H9 (cell line): Measurements from ENCODE around the gene YES1. TPM values are rescaled to one million over a fixed set of nuclear protein-coding genes. Genes with fewer than 3 reads are reported as not detected.
"Not testable (repeated sequence)": the region's sequence is repeated elsewhere in the genome, so short reads cannot be mapped to it uniquely, and the experiment has no call there.

ENCODE experiments used
- DNase-seq: peaks from one replicate; pipeline ENCODE4 v3.0.0-alpha.2; 2017
- H2AFZ ChIP-seq: one replicate; pipeline ENCODE4 v1.6.1; 2013; ENCODE audit warnings: mild to moderate bottlenecking, low read length, control low read depth, moderate library complexity
- H2AK5ac ChIP-seq: 2 replicates; pipeline ENCODE4 v1.6.1; 2013; ENCODE audit warnings: low read length, control low read depth, mixed read lengths; ENCODE audit not compliant: insufficient read length
- H2BK120ac ChIP-seq: one replicate; pipeline ENCODE4 v1.6.1; 2013; ENCODE audit warnings: low read depth, mild to moderate bottlenecking, low read length, control low read depth, inconsistent platforms; ENCODE audit not compliant: poor library complexity, severe bottlenecking
- H2BK12ac ChIP-seq: 2 replicates; pipeline ENCODE4 v1.6.1; 2013; ENCODE audit warnings: low read length, control low read depth, mixed read lengths, low read depth; ENCODE audit not compliant: insufficient read length
- H2BK15ac ChIP-seq: 2 replicates; pipeline ENCODE4 v1.6.1; 2013; ENCODE audit warnings: low read depth, low read length, control low read depth
- H2BK20ac ChIP-seq: one replicate; pipeline ENCODE4 v1.6.1; 2013; ENCODE audit warnings: low read depth, mild to moderate bottlenecking, low read length, control low read depth, inconsistent platforms; ENCODE audit not compliant: poor library complexity, severe bottlenecking
- H2BK5ac ChIP-seq: 2 replicates; pipeline ENCODE4 v1.6.1; 2013; ENCODE audit warnings: low read length, control low read depth, mixed read lengths; ENCODE audit not compliant: insufficient read length
- H3K14ac ChIP-seq: 2 replicates; pipeline ENCODE4 v1.6.1; 2013; ENCODE audit warnings: low read length, control low read depth; ENCODE audit not compliant: insufficient read depth
- H3K18ac ChIP-seq: 2 replicates; pipeline ENCODE4 v1.6.1; 2013; ENCODE audit warnings: low read depth, mild to moderate bottlenecking, mixed read lengths, low read length, control low read depth; ENCODE audit not compliant: insufficient read length
- H3K23ac ChIP-seq: 2 replicates; pipeline ENCODE4 v1.6.1; 2013; ENCODE audit warnings: low read length, control low read depth, mixed read lengths, low read depth; ENCODE audit not compliant: insufficient read length
- H3K23me2 ChIP-seq: 2 replicates; pipeline ENCODE4 v1.6.1; 2013; ENCODE audit warnings: low read depth, mild to moderate bottlenecking, mixed read lengths, low read length, control low read depth; ENCODE audit not compliant: insufficient read length, poor library complexity, severe bottlenecking
- H3K27ac ChIP-seq: 2 replicates; pipeline ENCODE4 v1.5.1; 2013; ENCODE audit warnings: low read length, control low read depth, mixed read lengths, low read depth; ENCODE audit not compliant: insufficient read length
- H3K27me3 ChIP-seq: 2 replicates; pipeline ENCODE4 v1.6.1; 2013; ENCODE audit warnings: low read length, control low read depth, inconsistent platforms; ENCODE audit not compliant: insufficient read depth
- H3K4ac ChIP-seq: 2 replicates; pipeline ENCODE4 v1.6.1; 2013; ENCODE audit warnings: low read depth, mild to moderate bottlenecking, control low read depth, inconsistent platforms, low read length, moderate library complexity
- H3K4me1 ChIP-seq: 2 replicates; pipeline ENCODE4 v1.6.1; 2013; ENCODE audit warnings: low read length, control low read depth, inconsistent platforms; ENCODE audit not compliant: insufficient read depth
- H3K4me2 ChIP-seq: 2 replicates; pipeline ENCODE4 v1.6.1; 2013; ENCODE audit warnings: low read length, control low read depth, mixed read lengths; ENCODE audit not compliant: insufficient read length, insufficient read depth
- H3K56ac ChIP-seq: 2 replicates; pipeline ENCODE4 v1.6.1; 2013; ENCODE audit warnings: low read depth, mild to moderate bottlenecking, mixed read lengths, low read length, control low read depth; ENCODE audit not compliant: insufficient read length
- H3K79me1 ChIP-seq: 2 replicates; pipeline ENCODE4 v1.6.1; 2013; ENCODE audit warnings: low read depth, mild to moderate bottlenecking, moderate library complexity, low read length, control low read depth, inconsistent platforms; ENCODE audit not compliant: insufficient read depth, poor library complexity, severe bottlenecking
- H3K79me2 ChIP-seq: 2 replicates; pipeline ENCODE4 v1.6.1; 2013; ENCODE audit warnings: low read length, control low read depth, inconsistent platforms; ENCODE audit not compliant: insufficient read depth
- H3K9ac ChIP-seq: 2 replicates; pipeline ENCODE4 v1.6.1; 2013; ENCODE audit warnings: low read length, control low read depth, mixed read lengths; ENCODE audit not compliant: insufficient read length; ENCODE audit errors: extremely low read depth
- H3K9me3 ChIP-seq: one replicate; pipeline ENCODE4 v1.6.1; 2013; ENCODE audit warnings: low read depth, low read length, inconsistent platforms; ENCODE audit not compliant: control insufficient read depth
- H3T11ph ChIP-seq: one replicate; pipeline ENCODE4 v1.6.1; 2013; ENCODE audit warnings: mild to moderate bottlenecking, low read length, control low read depth, inconsistent platforms
- H4K20me1 ChIP-seq: one replicate; pipeline ENCODE4 v1.6.1; 2013; ENCODE audit not compliant: control insufficient read depth, insufficient read length, insufficient read depth
- H4K5ac ChIP-seq: 2 replicates; pipeline ENCODE4 v1.6.1; 2013; ENCODE audit warnings: low read depth, mild to moderate bottlenecking, mixed read lengths, low read length, control low read depth; ENCODE audit not compliant: insufficient read length
- H4K8ac ChIP-seq: replicated peaks from 2 replicates; pipeline ENCODE4 v1.6.1; 2013; ENCODE audit warnings: low read length, control low read depth, mixed read lengths, low read depth; ENCODE audit not compliant: insufficient read length
- H4K91ac ChIP-seq: 2 replicates; pipeline ENCODE4 v1.6.1; 2013; ENCODE audit warnings: low read depth, mild to moderate bottlenecking, moderate library complexity, mixed read lengths, low read length, control low read depth; ENCODE audit not compliant: insufficient read length
- H3K27ac Mint-ChIP-seq, 3 experiments: 2 replicates in 2 of 3; 3 replicates in 1 of 3; pipeline ENCODE4 v1.8.0; 2020 to 2021; ENCODE audit warnings: mixed read lengths in 3 of 3, mild to moderate bottlenecking in 1 of 3, moderate library complexity in 1 of 3
- H3K27me3 Mint-ChIP-seq: 2 replicates; pipeline ENCODE4 v1.8.0; 2021; ENCODE audit warnings: low read depth, mild to moderate bottlenecking, moderate library complexity, mixed read lengths
- H3K36me3 Mint-ChIP-seq, 3 experiments: 2 replicates in 2 of 3; 3 replicates in 1 of 3; pipeline ENCODE4 v1.8.0; 2020 to 2021; ENCODE audit warnings: low read depth in 3 of 3, mixed read lengths in 3 of 3; ENCODE audit not compliant: insufficient read depth in 1 of 3
- H3K4me1 Mint-ChIP-seq, 2 experiments: 2 replicates each; pipeline ENCODE4 v1.8.0; 2020; ENCODE audit warnings: mixed read lengths in 2 of 2
- H3K4me3 Mint-ChIP-seq, 2 experiments: 2 replicates in 1 of 2; 3 replicates in 1 of 2; pipeline ENCODE4 v1.8.0; 2020 to 2021; ENCODE audit warnings: mild to moderate bottlenecking in 2 of 2, mixed read lengths in 2 of 2, moderate library complexity in 1 of 2
- H3K9me3 Mint-ChIP-seq, 2 experiments: 2 replicates in 1 of 2; 3 replicates in 1 of 2; pipeline ENCODE4 v1.8.0; 2020; ENCODE audit warnings: mild to moderate bottlenecking in 2 of 2, mixed read lengths in 2 of 2, moderate library complexity in 1 of 2
- WGBS: extraction: QIAGEN DNeasy Blood & Tissue Kit; methylation state at CpG from one replicate; pipeline ENCODE4 v1.1.7; 2013; ENCODE audit warnings: missing lambda C conversion rate, low lambda C conversion rate, mixed read lengths; ENCODE audit not compliant: insufficient read length; ENCODE audit errors: extremely low coverage; 5-methylcytosine and 5-hydroxymethylcytosine counted together
- total RNA-seq: library from RNA; stranded (reverse); gene quantifications from 2 replicates; pipeline ENCODE4 v1.2.1, GENCODE V29; 2021
- TF ChIP-seq, protein P1 (sequence below): fragments of 200-600 bp; sonication (generic); conservative IDR thresholded peaks from 3 replicates; pipeline ENCODE4 v1.8.0; 2021; ENCODE audit warnings: antibody characterized with exemption, mild to moderate bottlenecking

YES1 gene
- total RNA-seq, 1 experiment from 2014 or later: 86.9 TPM

DNA sequence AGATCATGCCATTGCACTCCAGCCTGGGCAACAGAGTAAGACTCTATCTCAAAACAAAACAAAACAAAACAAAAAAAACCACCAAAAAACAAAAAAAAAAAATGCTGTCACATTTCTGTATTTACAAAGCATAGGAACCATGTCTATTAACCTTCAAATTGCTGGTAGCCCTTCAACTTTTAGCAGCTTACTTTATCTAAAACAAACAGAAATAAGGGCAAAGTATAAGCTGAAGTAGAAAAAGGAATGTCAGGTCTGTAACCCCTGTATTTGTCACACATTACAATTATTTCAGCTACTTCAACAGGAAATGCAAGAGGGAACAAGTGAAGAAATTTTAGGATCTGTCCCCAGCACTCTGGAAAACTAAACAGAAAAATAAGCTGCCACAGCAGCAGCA is 129.2 kb downstream of the YES1 start:
- Mint-ChIP-seq H3K9me3 (no peaks in the 10 kb centered on the region), H3K27ac (no peak overlapping the region), H3K27me3 (peaks cover 12% of the 10 kb centered on the region), H3K36me3 (peaks cover 13 to 59% (median 41%) of the 10 kb centered on the region in 3 experiments), H3K4me1 (peaks cover 23 to 25% of the 10 kb centered on the region in 2 experiments), H3K4me3 (no peak overlapping the region)
- H3K27ac ChIP-seq: no peak overlapping the region
- no peak overlapping the region for H4K8ac ChIP-seq
- no peak overlapping the region for H4K5ac ChIP-seq
- H3K27me3 ChIP-seq: no peaks in the 10 kb centered on the region
- no peak overlapping the region for H3K23ac ChIP-seq
- no peak overlapping the region for H2AK5ac ChIP-seq
- no peaks in the 10 kb centered on the region for H3K23me2 ChIP-seq
- DNase-seq: no peak
- H3K18ac ChIP-seq: no peak overlapping the region
- no peak overlapping the region for H2AFZ ChIP-seq
- no peak overlapping the region for H3T11ph ChIP-seq
- H3K9me3 ChIP-seq: no peaks in the 10 kb centered on the region
- no peak overlapping the region for H3K4me2 ChIP-seq
- H3K9ac ChIP-seq: no peak overlapping the region
- TF ChIP-seq, protein P1, sequence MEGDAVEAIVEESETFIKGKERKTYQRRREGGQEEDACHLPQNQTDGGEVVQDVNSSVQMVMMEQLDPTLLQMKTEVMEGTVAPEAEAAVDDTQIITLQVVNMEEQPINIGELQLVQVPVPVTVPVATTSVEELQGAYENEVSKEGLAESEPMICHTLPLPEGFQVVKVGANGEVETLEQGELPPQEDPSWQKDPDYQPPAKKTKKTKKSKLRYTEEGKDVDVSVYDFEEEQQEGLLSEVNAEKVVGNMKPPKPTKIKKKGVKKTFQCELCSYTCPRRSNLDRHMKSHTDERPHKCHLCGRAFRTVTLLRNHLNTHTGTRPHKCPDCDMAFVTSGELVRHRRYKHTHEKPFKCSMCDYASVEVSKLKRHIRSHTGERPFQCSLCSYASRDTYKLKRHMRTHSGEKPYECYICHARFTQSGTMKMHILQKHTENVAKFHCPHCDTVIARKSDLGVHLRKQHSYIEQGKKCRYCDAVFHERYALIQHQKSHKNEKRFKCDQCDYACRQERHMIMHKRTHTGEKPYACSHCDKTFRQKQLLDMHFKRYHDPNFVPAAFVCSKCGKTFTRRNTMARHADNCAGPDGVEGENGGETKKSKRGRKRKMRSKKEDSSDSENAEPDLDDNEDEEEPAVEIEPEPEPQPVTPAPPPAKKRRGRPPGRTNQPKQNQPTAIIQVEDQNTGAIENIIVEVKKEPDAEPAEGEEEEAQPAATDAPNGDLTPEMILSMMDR: no peak
- H2BK12ac ChIP-seq: no peak overlapping the region
- H2BK15ac ChIP-seq: no peak overlapping the region
- H2BK5ac ChIP-seq: no peak overlapping the region
- H2BK120ac ChIP-seq: no peak overlapping the region
- no peak overlapping the region for H2BK20ac ChIP-seq
- H3K4ac ChIP-seq: no peak overlapping the region
- H3K79me1 ChIP-seq: no peaks in the 10 kb centered on the region
- no peak overlapping the region for H4K91ac ChIP-seq
- peaks cover 6% of the 10 kb centered on the region; the same call in 1 of the 2 replicates for H3K4me1 ChIP-seq
- H3K14ac ChIP-seq: no peak overlapping the region
- no peaks in the 10 kb centered on the region for H3K79me2 ChIP-seq
- H4K20me1 ChIP-seq: no peaks in the 10 kb centered on the region
- no peak overlapping the region for H3K56ac ChIP-seq

DNA sequence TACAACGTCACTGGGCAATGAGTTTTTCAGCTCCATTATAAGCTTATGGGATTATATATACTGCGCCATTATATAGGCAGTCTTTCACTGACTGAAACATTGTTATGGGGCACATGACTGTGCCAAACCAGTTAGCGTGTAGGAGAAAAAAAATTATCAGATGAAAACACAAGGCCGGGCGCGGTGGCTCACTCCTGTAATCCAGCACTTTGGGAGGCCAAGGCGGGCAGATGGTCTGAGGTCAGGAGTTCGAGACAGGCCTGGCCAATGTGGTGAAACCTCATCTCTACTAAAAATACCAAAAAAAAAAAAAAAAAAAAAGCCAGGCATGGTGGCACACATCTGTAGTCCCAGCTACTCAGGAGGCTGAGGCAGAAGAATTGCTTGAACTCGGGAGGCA is 129.6 kb downstream of the YES1 start:
- H3K4ac ChIP-seq, H3K56ac ChIP-seq, H2BK5ac ChIP-seq, H4K20me1 ChIP-seq, H3K27me3 Mint-ChIP-seq, H3K14ac ChIP-seq, H3K27ac Mint-ChIP-seq, H3K9me3 Mint-ChIP-seq, H4K5ac ChIP-seq, H2BK20ac ChIP-seq, H3K4me1 ChIP-seq, H3K23ac ChIP-seq, H3K79me2 ChIP-seq, H4K91ac ChIP-seq, H3T11ph ChIP-seq, H2BK120ac ChIP-seq, H3K4me2 ChIP-seq, H3K9ac ChIP-seq, H3K79me1 ChIP-seq, H3K4me3 Mint-ChIP-seq, DNase-seq, H3K27me3 ChIP-seq, H2BK12ac ChIP-seq, H2BK15ac ChIP-seq, H3K23me2 ChIP-seq, H3K9me3 ChIP-seq, H2AK5ac ChIP-seq, H4K8ac ChIP-seq, H2AFZ ChIP-seq, H3K18ac ChIP-seq, H3K27ac ChIP-seq: not testable (repeated sequence)
- no CpG with 5 or more reads among the region's 9 CpGs for WGBS
- peaks cover 12 to 60% (median 41%) of the 10 kb centered on the region in 3 experiments for H3K36me3 Mint-ChIP-seq
- peaks cover 20 to 22% of the 10 kb centered on the region in 2 experiments for H3K4me1 Mint-ChIP-seq
